Measurements from ENCODE around the gene TNNI2.

GRCh38 chr11:1843796-1844195 lies 5.0 kb downstream of the TNNI2 start:
- no peak for TF ChIP-seq EZH2phosphoT487 (IDR thresholded peaks at IDR 0.05; ENCODE audit: low read depth, severe bottlenecking, unreplicated experiment)
- TF ChIP-seq, protein P1, sequence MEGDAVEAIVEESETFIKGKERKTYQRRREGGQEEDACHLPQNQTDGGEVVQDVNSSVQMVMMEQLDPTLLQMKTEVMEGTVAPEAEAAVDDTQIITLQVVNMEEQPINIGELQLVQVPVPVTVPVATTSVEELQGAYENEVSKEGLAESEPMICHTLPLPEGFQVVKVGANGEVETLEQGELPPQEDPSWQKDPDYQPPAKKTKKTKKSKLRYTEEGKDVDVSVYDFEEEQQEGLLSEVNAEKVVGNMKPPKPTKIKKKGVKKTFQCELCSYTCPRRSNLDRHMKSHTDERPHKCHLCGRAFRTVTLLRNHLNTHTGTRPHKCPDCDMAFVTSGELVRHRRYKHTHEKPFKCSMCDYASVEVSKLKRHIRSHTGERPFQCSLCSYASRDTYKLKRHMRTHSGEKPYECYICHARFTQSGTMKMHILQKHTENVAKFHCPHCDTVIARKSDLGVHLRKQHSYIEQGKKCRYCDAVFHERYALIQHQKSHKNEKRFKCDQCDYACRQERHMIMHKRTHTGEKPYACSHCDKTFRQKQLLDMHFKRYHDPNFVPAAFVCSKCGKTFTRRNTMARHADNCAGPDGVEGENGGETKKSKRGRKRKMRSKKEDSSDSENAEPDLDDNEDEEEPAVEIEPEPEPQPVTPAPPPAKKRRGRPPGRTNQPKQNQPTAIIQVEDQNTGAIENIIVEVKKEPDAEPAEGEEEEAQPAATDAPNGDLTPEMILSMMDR (IDR thresholded peaks at IDR 0.05; ENCODE audit: poor library complexity), result no peak
- TF ChIP-seq EZH2 (IDR thresholded peaks at IDR 0.05; ENCODE audit: borderline replicate concordance), result no peak

All from hepatocyte (in vitro differentiated cells).